Keratinocyte (primary cell): ENCODE data around the gene LY6G6C. TPM values are rescaled to one million over a fixed set of nuclear protein-coding genes. Genes with fewer than 3 reads are reported as not detected.

Source experiments
- DNase-seq: peaks from one replicate; pipeline ENCODE4 v3.0.0-alpha.2; 2011; ENCODE audit warnings: low read depth, missing footprints, low spot score
- FAIRE-seq: peaks from 2 replicates; lab custom pipeline; 2011; peaks lifted over from hg19 to GRCh38; lab: Jason Lieb, UNC
- H2AFZ ChIP-seq: 2 replicates; pipeline ENCODE4 v1.6.0; 2012; ENCODE audit warnings: low read length, control low read depth, inconsistent platforms; ENCODE audit not compliant: control insufficient read depth
- H3K27ac ChIP-seq: 2 replicates; pipeline ENCODE4 v1.5.1; 2011; ENCODE audit warnings: low read length; ENCODE audit not compliant: control insufficient read depth, insufficient read depth
- H3K27me3 ChIP-seq: 3 replicates; pipeline ENCODE4 v1.6.0; 2011; ENCODE audit warnings: low read length; ENCODE audit not compliant: control insufficient read depth, insufficient read depth; ENCODE audit errors: extremely low read depth
- H3K36me3 ChIP-seq, 2 experiments: 2 replicates in 1 of 2; 3 replicates in 1 of 2; pipeline ENCODE4 v1.5.1; 2011; ENCODE audit warnings: low read length in 2 of 2, mild to moderate bottlenecking in 1 of 2; ENCODE audit not compliant: control insufficient read depth in 2 of 2, insufficient read depth in 2 of 2; ENCODE audit errors: extremely low read depth in 1 of 2
- H3K4me1 ChIP-seq: 3 replicates; pipeline ENCODE4 v1.5.1; 2011; ENCODE audit warnings: low read length; ENCODE audit not compliant: control insufficient read depth, insufficient read depth; ENCODE audit errors: extremely low read depth
- H3K4me2 ChIP-seq: 3 replicates; pipeline ENCODE4 v1.6.0; 2011; ENCODE audit warnings: low read depth, low read length; ENCODE audit not compliant: control insufficient read depth, insufficient read depth; ENCODE audit errors: extremely low read depth
- H3K4me3 ChIP-seq, 3 experiments: fragments of 200-600 bp in 1 of 3; sonication (generic) in 1 of 3; 2 replicates in 2 of 3; 3 replicates in 1 of 3; pipeline ENCODE4 v1.5.1; 2011 to 2016; ENCODE audit warnings: low read length in 3 of 3, mild to moderate bottlenecking in 3 of 3, control low read depth in 2 of 3, inconsistent platforms in 1 of 3, low read depth in 1 of 3, mixed read lengths in 1 of 3, mixed run types in 1 of 3, moderate library complexity in 1 of 3; ENCODE audit not compliant: control insufficient read depth in 2 of 3, insufficient read depth in 2 of 3; ENCODE audit errors: extremely low read depth in 1 of 3
- H3K79me2 ChIP-seq: 2 replicates; pipeline ENCODE4 v1.6.0; 2012; ENCODE audit warnings: low read length; ENCODE audit not compliant: control insufficient read depth, insufficient read depth
- H3K9ac ChIP-seq: 3 replicates; pipeline ENCODE4 v1.6.0; 2011; ENCODE audit warnings: low read length; ENCODE audit not compliant: control insufficient read depth, insufficient read depth; ENCODE audit errors: extremely low read depth
- H3K9me1 ChIP-seq: 3 replicates; pipeline ENCODE4 v1.6.0; 2011; ENCODE audit warnings: low read length; ENCODE audit not compliant: control insufficient read depth, insufficient read depth; ENCODE audit errors: extremely low read depth
- H3K9me3 ChIP-seq: 2 replicates; pipeline ENCODE4 v1.5.1; 2012; ENCODE audit warnings: low read depth, low read length; ENCODE audit not compliant: control insufficient read depth
- H4K20me1 ChIP-seq: 3 replicates; pipeline ENCODE4 v1.6.0; 2011; ENCODE audit warnings: low read length; ENCODE audit not compliant: control insufficient read depth, insufficient read depth; ENCODE audit errors: extremely low read depth
- EZH2 ChIP-seq: IDR thresholded peaks from one replicate; pipeline ENCODE4 v1.6.1; 2012; ENCODE audit warnings: inconsistent platforms, mild to moderate bottlenecking, low read length, moderate library complexity
- dilution Hi-C: fragments of 300-500 bp; cut with MboI; formaldehyde crosslinking; loops from one replicate; pipeline ENCODE4 v1.7.0; 2020; ENCODE audit warnings: low sequenced_read_pairs; ENCODE audit not compliant: extremely low pct_ligation_motif_present
- polyA plus RNA-seq, 5 experiments: library from polyadenylated mRNA; depleted of rRNA in 3 of 5; stranded (reverse) in 3 of 5; stranded (forward) in 1 of 5; unstranded in 1 of 5; fragments of >200 nt; gene quantifications; 1 replicate in 1 of 5; 2 replicates in 3 of 5; 3 replicates in 1 of 5; pipeline versions ENCODE4 v1.2.1 to v1.2.3, GENCODE V29; 2011 to 2012; ENCODE audit warnings: missing spikeins in 2 of 5, low read depth in 1 of 5, low replicate concordance in 1 of 5
- TF ChIP-seq, protein P1 (sequence below), 3 experiments: IDR thresholded peaks in 1 of 3; conservative IDR thresholded peaks in 1 of 3; optimal IDR thresholded peaks in 1 of 3; 2 replicates in 2 of 3; 3 replicates in 1 of 3; pipeline versions ENCODE3 to v1.5.1; 2011; ENCODE audit warnings: low read length in 3 of 3, mild to moderate bottlenecking in 3 of 3, moderate library complexity in 2 of 3, control low read depth in 1 of 3, inconsistent platforms in 1 of 3; ENCODE audit not compliant: insufficient read depth in 2 of 3; ENCODE audit errors: extremely low read depth in 1 of 3

LY6G6C gene
- polyA plus RNA-seq, 1 donor (not counting 4 experiments of a cell fraction or from before 2014, with no cell fraction given), result 2.4 TPM

- H3K27me3 ChIP-seq, result no peaks in the 10 kb centered on the region
- no peaks in the 10 kb centered on the region for H3K9me1 ChIP-seq
- H3K36me3 ChIP-seq, result peaks cover 22 to 39% of the 10 kb centered on the region in 2 experiments
- no peak overlapping the region for H3K4me2 ChIP-seq
- no peaks in the 10 kb centered on the region for H3K79me2 ChIP-seq
- H3K4me1 ChIP-seq, result no peaks in the 10 kb centered on the region
- H2AFZ ChIP-seq, result no peak overlapping the region
- no peak overlapping the region for H3K27ac ChIP-seq
- H4K20me1 ChIP-seq, result no peaks in the 10 kb centered on the region
- H3K9ac ChIP-seq, result no peak overlapping the region
- dilution Hi-C loops, result no loop called here
- no peak for FAIRE-seq
- no peaks in the 10 kb centered on the region for H3K9me3 ChIP-seq
- DNase-seq, result no peak
- no peak overlapping the region for H3K4me3 ChIP-seq
- TF ChIP-seq, protein P1, sequence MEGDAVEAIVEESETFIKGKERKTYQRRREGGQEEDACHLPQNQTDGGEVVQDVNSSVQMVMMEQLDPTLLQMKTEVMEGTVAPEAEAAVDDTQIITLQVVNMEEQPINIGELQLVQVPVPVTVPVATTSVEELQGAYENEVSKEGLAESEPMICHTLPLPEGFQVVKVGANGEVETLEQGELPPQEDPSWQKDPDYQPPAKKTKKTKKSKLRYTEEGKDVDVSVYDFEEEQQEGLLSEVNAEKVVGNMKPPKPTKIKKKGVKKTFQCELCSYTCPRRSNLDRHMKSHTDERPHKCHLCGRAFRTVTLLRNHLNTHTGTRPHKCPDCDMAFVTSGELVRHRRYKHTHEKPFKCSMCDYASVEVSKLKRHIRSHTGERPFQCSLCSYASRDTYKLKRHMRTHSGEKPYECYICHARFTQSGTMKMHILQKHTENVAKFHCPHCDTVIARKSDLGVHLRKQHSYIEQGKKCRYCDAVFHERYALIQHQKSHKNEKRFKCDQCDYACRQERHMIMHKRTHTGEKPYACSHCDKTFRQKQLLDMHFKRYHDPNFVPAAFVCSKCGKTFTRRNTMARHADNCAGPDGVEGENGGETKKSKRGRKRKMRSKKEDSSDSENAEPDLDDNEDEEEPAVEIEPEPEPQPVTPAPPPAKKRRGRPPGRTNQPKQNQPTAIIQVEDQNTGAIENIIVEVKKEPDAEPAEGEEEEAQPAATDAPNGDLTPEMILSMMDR (optimal IDR thresholded peaks at IDR 0.05 in 1 of 3, IDR thresholded peaks at IDR 0.05 in 1 of 3, conservative IDR thresholded peaks at IDR 0.05 in 1 of 3; ENCODE audit: extremely low read depth in 1 of 3, insufficient read depth in 2 of 3, low read length in 3 of 3), result no peak
- no peak for TF ChIP-seq EZH2
These were observed 29.2 kb downstream of the LY6G6C start for GRCh38 chr6:31692353-31692752.

- Histone ChIP-seq H3K9me1 (no peaks in the 10 kb centered on the region), H3K4me3 (no peak overlapping the region), H3K27me3 (no peaks in the 10 kb centered on the region), H2AFZ (no peak overlapping the region), H3K4me2 (no peak overlapping the region), H3K36me3 (peaks cover 22 to 41% of the 10 kb centered on the region in 2 experiments), H3K9ac (no peak overlapping the region), H4K20me1 (no peaks in the 10 kb centered on the region), H3K27ac (no peak overlapping the region), H3K9me3 (no peaks in the 10 kb centered on the region), H3K4me1 (no peaks in the 10 kb centered on the region), H3K79me2 (no peaks in the 10 kb centered on the region)
- TF ChIP-seq, protein P1 (optimal IDR thresholded peaks at IDR 0.05 in 1 of 3, IDR thresholded peaks at IDR 0.05 in 1 of 3, conservative IDR thresholded peaks at IDR 0.05 in 1 of 3; ENCODE audit: extremely low read depth in 1 of 3, insufficient read depth in 2 of 3, low read length in 3 of 3), result no peak
- no peak for TF ChIP-seq EZH2
- dilution Hi-C loops, result no loop called here
- DNase-seq, result no peak
- no peak for FAIRE-seq
These were observed 29.9 kb downstream of the LY6G6C start for GRCh38 chr6:31691564-31692108.
